Adrenal gland (tissue), 12 donors: ENCODE data around the gene UXS1. TPM values are rescaled to one million over a fixed set of nuclear protein-coding genes. Genes with fewer than 3 reads are reported as not detected.

Source experiments
- DNase-seq, 7 donors: peaks; one replicate each; pipeline ENCODE4 v3.0.0-alpha.2; 2019 to 2020
- H3K27ac ChIP-seq, 5 donors: fragments of 200-600 bp; sonication (generic) in 4 of 5; 1 replicate in 3 of 5; 2 replicates in 2 of 5; pipeline versions ENCODE4 v1.5.1 to v1.8.0; 2016 to 2020; ENCODE audit warnings: mild to moderate bottlenecking in 1 of 5
- H3K27me3 ChIP-seq: fragments of 200-600 bp; 2 replicates; pipeline ENCODE4 v1.8.0; 2021
- H3K36me3 ChIP-seq, 2 donors: fragments of 200-600 bp; replicated peaks in 1 of 2; 1 replicate in 1 of 2; 2 replicates in 1 of 2; pipeline versions ENCODE4 v1.5.1 to v1.8.0; 2018 to 2022
- H3K4me1 ChIP-seq, 2 donors: fragments of 200-600 bp; replicated peaks in 1 of 2; 1 replicate in 1 of 2; 2 replicates in 1 of 2; pipeline versions ENCODE4 v1.5.1 to v1.8.0; 2018 to 2021
- H3K4me3 ChIP-seq, 4 donors: fragments of 200-600 bp; sonication (generic) in 3 of 4; one replicate each; pipeline ENCODE4 v1.5.1; 2016 to 2018
- H3K9me3 ChIP-seq, 3 donors: fragments of 200-600 bp; sonication (generic) in 1 of 3; replicated peaks in 1 of 3; 1 replicate in 2 of 3; 2 replicates in 1 of 3; pipeline versions ENCODE4 v1.5.1 to v1.8.0; 2016 to 2021
- CTCF ChIP-seq, 6 experiments: fragments of 450-650 bp in 4 of 6; fragments of 200-600 bp in 2 of 6; sonication (generic) in 1 of 6; IDR thresholded peaks; 1 replicate in 5 of 6; 2 replicates in 1 of 6; pipeline versions ENCODE4 v1.5.1 to v1.8.0; 2016 to 2021; ENCODE audit warnings: antibody characterized with exemption in 6 of 6, mild to moderate bottlenecking in 2 of 6, moderate library complexity in 1 of 6
- POLR2A ChIP-seq, 2 donors: fragments of 450-650 bp; IDR thresholded peaks; one replicate each; pipeline ENCODE4 v1.6.1; 2017; ENCODE audit warnings: antibody characterized with exemption in 2 of 2, mild to moderate bottlenecking in 2 of 2, moderate library complexity in 1 of 2
- WGBS, 4 donors: extraction: QIAGEN DNeasy Blood & Tissue Kit in 2 of 4; methylation state at CpG; one replicate each; pipeline versions ENCODE4 v1.1.5 to v1.1.7; 2013 to 2017; 5-methylcytosine and 5-hydroxymethylcytosine counted together
- intact Hi-C, 2 donors: fragments of 100-400 bp; cut with DNase I; formaldehyde crosslinking; loops; one replicate each; pipeline versions ENCODE4 v1.14.1 to v1.15.0; 2022 to 2023
- polyA plus RNA-seq, 3 donors: library from polyadenylated mRNA; stranded (reverse); fragments of 200-250 nt in 2 of 3; fragments of 350-450 nt in 1 of 3; fragmentation: Illumina TruSeq in 1 of 3; extraction: RNeasy Lipid Tissue Mini Kit (QIAGEN cat#74804) in 1 of 3; gene quantifications; one replicate each; pipeline ENCODE4 v1.2.3, GENCODE V29; 2013 to 2014
- total RNA-seq, 9 donors: library from RNA; depleted of rRNA in 4 of 9; stranded (reverse); fragments of >200 nt in 4 of 9; fragments of 120-200 nt in 1 of 9; fragmentation: NEBNext Ultra II Directional in 1 of 9; extraction: Animal tissue kit (Norgen Biotek cat#: 25700) in 1 of 9; gene quantifications; one replicate each; pipeline versions ENCODE4 v1.1.0 to v1.2.4, GENCODE V29; 2013 to 2023
- donor health status: healthy with polysubstance abuse.
- donor health status: Bipolar disorder and iron deficiency.
- donor health status: DM: yes; HTN: yes; CAD: no.
- donor health status: DM: no; HTN: no; CAD: no.
- donor health status: DM: no; HTN: no; CAD: no.
- donor health status: DM: yes; HTN: yes; CAD: no.

Gene UXS1
- total and polyA plus RNA-seq, 12 donors: 5.7 to 145 (median 22.3) TPM

- intact Hi-C loops: no loop called here
- TF ChIP-seq POLR2A (IDR thresholded peaks at IDR 0.05): no peak
- no peak for TF ChIP-seq CTCF (IDR thresholded peaks at IDR 0.05)
- DNase-seq: no peak
- no peak overlapping the region for H3K4me3 ChIP-seq
- no peaks in the 10 kb centered on the region for H3K36me3 ChIP-seq
- no peaks in the 10 kb centered on the region for H3K9me3 ChIP-seq
- WGBS, 4 donors: 90 to 95% (median 94%) methylated on average over 3 of the region's 3 CpGs
- no peaks in the 10 kb centered on the region for H3K27me3 ChIP-seq
- H3K4me1 ChIP-seq: no peaks in the 10 kb centered on the region
- H3K27ac ChIP-seq: no peak overlapping the region
These were observed 51.4 kb downstream of the UXS1 start for GRCh38 chr2:106142683-106143082.

DNA sequence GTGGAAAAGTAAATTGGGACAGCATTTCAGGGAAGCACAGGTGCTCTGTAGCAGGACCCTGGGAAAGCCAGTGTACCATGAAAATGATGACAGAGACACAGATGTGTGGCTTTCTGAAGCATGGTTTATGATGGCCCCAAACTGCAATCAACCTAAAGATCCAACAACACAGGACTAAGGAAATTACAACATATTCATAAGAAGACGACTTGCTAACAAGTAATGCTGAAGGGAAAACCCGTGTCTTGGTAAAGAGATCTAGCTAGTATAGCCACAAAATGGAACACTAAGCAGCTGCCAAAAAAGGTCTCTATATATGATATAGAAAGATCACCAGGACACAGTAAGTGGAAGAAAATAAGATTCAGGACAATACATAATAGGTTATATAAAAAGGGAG is 53.2 kb downstream of the UXS1 start:
- no peak overlapping the region for H3K27ac ChIP-seq
- DNase-seq: no peak
- intact Hi-C loops: no loop called here
- no peaks in the 10 kb centered on the region for H3K4me1 ChIP-seq
- WGBS, 4 donors: 68 to 91% (median 79%) methylated on average over 2 of the region's 2 CpGs
- no peak overlapping the region for H3K4me3 ChIP-seq
- no peaks in the 10 kb centered on the region for H3K9me3 ChIP-seq
- H3K27me3 ChIP-seq: no peaks in the 10 kb centered on the region
- no peak for TF ChIP-seq CTCF (IDR thresholded peaks at IDR 0.05)
- TF ChIP-seq POLR2A (IDR thresholded peaks at IDR 0.05): no peak
- no peaks in the 10 kb centered on the region for H3K36me3 ChIP-seq

GRCh38 chr2:106140113-106140512 is 54.0 kb downstream of the UXS1 start:
- no peaks in the 10 kb centered on the region for H3K9me3 ChIP-seq
- no peaks in the 10 kb centered on the region for H3K27me3 ChIP-seq
- intact Hi-C loops: no loop called here
- WGBS, 4 donors: 83 to 97% (median 88%) methylated on average over 6 of the region's 6 CpGs
- no peak for DNase-seq
- H3K4me1 ChIP-seq: no peaks in the 10 kb centered on the region
- no peak overlapping the region for H3K27ac ChIP-seq
- no peaks in the 10 kb centered on the region for H3K36me3 ChIP-seq
- H3K4me3 ChIP-seq: no peak overlapping the region
- TF ChIP-seq POLR2A (IDR thresholded peaks at IDR 0.05) (no peak), CTCF (IDR thresholded peaks at IDR 0.05) (no peak)

- intact Hi-C loops: no loop called here
- Histone ChIP-seq H3K36me3 (no peaks in the 10 kb centered on the region), H3K27ac (no peak overlapping the region), H3K27me3 (no peaks in the 10 kb centered on the region), H3K9me3 (no peaks in the 10 kb centered on the region), H3K4me3 (no peak overlapping the region), H3K4me1 (no peaks in the 10 kb centered on the region)
- no peak for TF ChIP-seq POLR2A (IDR thresholded peaks at IDR 0.05)
- no peak for TF ChIP-seq CTCF (IDR thresholded peaks at IDR 0.05)
- WGBS, 4 donors: 83 to 87% (median 85%) methylated on average over 10 of the region's 10 CpGs
- no peak for DNase-seq
These were observed 54.7 kb downstream of the UXS1 start for GRCh38 chr2:106139238-106139935.
